ENCODE data around the gene MRPL20.
A peak's percentile ranks its signal among the peaks of the same experiment; 100 is the strongest.
"Not testable (repeated sequence)": the region's sequence is repeated elsewhere in the genome, so short reads cannot be mapped to it uniquely, and the experiment has no call there.

Gene MRPL20

GRCh38 chr1:1427106-1427819 lies 20.2 kb upstream of the MRPL20 start:
- peak in 26 of 58 donors; percentile 24 to 83 (median 62) for DNase-seq

DNA sequence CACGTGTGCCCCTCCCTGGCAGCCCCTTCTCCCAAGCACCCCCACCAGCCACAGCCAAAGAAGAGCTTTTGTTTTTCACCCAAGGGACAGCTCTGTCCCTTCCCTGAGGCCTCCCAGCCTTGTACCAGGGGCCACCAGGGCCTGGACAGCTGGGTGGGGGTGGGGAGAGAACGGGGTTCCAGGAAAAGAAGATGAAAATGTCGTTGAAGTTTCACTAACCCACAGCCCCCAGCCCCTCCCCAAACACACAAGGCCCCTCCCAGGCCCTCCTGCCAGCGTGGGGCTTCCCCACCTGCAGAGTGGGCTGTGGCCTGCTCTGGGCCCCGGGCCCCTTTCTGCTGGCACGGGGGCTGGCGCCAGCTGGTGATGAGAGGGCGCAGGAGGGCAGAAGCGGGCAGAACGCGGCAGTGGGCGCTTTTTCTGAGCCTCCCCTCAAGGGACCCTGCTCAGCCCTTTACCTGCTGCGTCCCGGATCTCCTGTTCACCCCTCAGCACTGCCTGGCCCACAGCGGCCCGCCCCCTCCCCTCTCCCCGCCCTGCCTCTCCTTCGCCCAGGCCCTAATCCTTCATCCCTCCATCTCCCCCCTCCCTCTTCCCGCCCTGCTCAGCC lies 19.5 kb upstream of the MRPL20 start:
- DNase-seq: peak in 38 of 58 donors; percentile 30 to 90 (median 66)

DNA sequence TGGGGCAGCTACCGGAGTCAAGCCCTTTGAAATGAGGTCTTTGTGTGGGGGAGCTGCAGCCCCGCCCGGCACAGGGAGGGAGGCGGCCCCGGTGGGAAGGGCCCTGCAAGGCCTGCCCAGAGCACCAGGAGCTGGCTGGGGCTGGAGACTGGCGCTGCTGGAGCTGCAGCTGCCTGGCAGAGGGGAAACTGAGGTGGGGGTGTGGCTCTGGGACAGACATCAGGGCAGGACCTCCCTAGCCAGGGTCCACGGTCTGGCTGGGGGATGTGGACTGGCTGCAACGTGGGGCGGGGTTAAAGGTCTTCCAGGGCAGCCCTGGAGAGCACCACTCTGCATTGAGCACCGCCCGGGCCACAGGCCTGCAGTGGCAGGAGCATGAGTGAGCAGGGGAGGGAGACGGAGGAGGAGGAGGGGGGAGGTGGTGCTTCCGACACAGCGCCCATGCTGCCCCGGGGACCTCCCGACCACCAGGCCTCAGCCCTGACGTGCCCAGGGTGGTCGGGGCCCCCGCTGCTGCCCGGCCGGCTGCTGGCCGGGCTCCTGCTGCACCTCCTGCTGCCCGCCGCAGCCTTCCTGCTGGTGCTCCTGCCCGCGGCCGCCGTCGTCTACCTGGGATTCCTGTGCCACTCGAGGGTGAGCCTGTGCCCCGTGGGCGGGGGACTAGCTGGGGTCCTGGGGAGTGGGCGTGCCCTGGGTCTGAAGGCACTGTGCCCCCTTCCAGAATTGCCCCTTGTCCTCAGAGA lies 18.8 kb upstream of the MRPL20 start:
- peak in 42 of 58 donors; percentile 19 to 87 (median 67) for DNase-seq

- no peak for DNase-seq
Observed at GRCh38 chr1:1425426-1425752, 18.3 kb upstream of the MRPL20 start.

DNA sequence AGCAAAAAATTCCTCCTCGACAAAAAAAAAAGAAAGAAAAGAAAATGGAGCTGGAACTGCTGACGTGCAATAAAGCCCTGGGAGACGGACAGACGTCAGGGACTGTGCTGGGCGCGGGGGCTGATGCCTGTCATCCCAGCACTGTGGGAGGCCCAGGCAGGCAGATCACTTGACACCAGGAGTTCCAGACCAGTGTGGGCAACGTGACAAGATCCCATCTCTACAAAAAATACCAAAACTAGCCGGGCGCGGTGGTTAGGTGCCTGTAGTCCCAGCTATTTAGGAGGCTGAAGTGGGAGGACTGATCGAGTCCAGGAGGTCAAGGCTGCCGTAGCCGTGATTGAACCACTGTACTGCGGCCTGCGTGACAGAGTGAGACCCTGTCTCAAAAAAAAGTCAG lies 17.6 kb upstream of the MRPL20 start:
- DNase-seq: no peak

- no peak for DNase-seq
Observed at GRCh38 chr1:1423245-1423597, 16.1 kb upstream of the MRPL20 start.

DNA sequence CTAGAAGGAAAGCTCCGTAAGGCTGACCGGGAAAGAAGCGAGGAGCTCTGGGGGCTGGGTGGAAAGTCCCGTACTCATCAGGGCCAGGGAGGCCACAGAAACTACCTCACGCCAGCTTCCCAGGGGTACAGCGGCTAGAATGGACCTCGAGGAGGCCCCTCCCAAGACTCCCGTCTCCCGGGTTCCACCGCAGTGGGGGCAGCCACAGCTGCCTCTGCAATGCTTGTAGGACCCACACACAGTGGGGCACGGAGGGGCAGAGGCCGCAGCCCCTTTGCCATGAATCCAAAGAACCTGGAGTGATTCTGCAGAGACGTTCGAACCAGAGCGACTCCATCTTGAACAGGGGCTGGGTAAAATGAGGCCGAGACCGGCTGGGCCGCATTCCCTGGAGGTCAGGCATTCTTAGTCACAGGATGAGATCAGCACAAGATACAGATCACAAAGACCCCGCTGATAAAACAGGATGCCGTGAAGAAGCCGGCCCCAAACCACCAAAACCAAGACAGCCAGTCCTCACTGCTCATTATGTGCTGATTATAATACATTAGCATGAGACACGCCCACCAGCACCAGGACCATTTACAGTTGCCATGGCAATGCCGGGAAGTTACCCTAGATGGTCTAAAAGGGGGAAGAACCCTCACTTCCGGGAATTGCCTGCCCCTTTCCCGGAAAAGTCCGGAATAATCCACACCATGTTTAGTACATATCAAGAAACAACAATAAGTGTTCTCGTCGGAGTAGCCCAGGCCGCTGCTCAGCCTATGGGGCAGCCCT lies 15.6 kb upstream of the MRPL20 start:
- DNase-seq: peak in 2 of 58 donors; percentile 31 to 65

DNA sequence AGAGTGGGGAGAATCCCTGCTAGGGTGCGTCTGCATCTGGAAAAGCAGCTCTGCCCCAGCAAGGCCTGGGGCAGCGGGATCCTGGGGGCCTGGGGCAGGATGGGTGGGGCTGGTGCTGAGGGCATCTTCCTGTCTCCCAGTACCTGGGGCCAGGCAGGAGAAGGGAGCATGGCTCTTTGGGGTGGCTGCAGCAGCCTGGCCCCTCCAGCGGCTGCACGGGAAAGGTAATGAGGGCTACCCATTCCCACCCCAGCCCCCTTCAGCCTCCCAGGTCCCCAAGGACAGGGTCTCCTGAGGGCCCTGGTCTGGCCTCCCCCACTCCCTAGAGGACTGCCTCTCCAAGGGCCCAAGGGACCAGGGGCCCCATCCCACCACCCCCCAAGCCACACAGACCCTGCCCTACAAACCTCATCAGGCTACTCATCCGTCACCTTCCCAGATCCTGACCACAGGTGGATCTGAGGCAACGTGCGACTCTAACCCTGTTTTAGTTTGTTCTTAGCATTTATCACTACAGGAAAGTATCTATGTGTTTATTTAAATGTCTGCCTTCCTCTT lies 14.9 kb upstream of the MRPL20 start:
- DNase-seq: no peak

DNA sequence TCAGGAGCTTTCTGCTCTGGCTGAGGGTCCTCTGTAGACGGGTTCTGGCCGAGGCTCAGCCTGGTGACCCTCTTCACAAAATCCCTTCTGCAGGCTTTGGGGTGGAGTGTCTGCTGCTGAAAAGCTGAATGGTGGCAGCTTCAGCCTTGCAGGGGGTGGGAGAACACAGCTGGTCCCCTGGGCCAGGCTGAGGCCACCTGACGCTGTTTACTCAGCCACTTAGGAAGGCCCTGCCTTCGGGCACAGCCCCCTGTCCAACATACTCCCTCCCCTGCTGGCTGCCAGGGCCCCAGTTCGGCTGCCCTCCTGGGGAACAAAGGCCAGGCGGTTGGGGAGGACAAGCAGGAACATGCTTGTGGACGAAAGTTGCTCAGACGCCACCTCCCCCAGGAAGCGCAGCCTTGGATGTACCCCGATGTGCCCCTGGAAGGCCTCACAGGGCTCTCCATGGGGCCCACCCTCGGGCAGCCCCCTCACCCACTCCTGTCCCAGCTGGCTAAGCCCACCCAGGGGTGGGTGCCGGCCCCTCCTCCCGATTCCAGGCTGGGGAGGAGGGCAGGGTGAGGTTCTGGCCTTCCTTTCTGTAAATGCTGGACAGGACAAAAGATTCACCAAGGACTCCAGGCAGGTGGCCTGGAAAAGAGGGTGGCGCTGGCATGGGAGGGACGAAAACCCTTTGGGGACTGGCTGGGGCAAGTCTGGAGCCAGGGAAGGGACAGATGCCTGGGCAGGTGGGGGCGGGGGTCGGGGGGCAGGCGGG lies 14.2 kb upstream of the MRPL20 start, which contains the start of gene ANKRD65:
Gene ANKRD65 (minus strand): TSS at position 130 of the 760 bp plus-strand sequence. CDS start 271 bp downstream, outside the sequence.
- peak in 27 of 58 donors; percentile 21 to 72 (median 43) for DNase-seq

DNA sequence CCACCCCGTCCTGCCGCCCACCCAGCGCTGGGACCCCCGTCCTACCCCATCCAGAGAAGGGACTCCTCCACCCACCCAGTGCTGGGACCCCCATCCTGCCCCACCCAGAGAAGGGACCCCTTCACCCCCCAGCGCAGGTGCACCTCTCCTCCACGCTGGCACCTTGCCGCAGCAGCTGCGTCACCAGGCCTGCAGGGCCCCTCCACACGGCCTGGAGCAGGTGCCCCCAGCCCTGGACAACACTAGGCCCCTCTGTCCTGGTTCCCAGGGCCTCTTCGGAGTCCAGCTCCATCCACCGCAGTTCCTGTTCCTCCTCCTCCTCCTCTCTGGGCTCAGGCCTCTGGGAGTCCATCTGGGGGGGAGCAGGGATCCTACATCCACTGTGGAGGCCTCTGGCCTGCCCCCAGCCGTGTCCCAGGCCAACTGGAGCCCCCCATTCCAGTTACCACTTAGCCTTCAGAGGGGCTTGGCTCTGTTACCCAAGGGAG lies 13.6 kb upstream of the MRPL20 start:
- no peak for DNase-seq

DNA sequence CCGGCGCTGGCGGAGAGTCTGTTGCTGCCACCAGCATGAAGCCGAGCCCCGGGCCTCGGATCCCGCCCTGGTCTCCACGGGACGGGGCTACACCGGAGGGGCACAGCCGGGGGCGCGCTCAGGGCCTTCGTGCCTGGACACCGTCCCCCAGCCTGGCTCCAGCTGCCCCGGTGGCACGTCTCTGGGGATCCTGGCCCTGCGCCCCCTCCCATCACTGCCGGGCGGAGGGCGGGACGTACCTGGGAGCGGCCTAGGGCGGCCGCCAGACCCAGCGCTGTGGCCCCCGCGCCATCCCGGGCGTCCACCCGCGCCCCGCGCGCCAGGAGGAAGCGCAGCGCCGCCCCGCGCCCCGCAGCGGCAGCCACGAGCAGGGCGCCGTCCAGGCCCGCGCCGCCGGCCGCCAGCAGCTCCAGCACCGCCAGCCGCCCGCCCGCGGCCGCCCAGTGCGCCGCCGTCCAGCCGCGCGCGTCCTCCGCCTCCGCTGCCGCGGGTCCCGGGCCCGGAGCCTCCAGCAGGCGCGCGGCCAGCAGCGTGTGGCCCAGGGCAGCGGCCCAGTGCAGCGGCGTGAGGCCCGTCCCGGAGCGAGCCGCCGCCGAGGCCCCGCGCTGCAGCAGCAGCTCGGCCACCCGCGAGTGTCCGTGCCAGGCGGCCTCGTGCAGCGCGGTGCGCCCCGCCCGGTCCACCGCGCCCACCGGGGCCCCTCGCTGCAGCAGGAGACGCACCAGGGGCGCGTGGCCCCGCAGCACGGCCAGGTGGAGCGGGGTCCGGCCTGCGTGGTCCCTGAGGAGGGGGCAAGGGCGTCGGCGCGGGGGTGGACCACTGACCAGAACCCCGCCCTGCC lies 12.9 kb upstream of the MRPL20 start:
- DNase-seq: peak in 5 of 58 donors; percentile 29 to 48 (median 32)

GRCh38 chr1:1419363-1419812 lies 12.3 kb upstream of the MRPL20 start:
- DNase-seq: no peak

- DNase-seq: no peak
Observed at GRCh38 chr1:1418464-1419362, 11.6 kb upstream of the MRPL20 start.

DNA sequence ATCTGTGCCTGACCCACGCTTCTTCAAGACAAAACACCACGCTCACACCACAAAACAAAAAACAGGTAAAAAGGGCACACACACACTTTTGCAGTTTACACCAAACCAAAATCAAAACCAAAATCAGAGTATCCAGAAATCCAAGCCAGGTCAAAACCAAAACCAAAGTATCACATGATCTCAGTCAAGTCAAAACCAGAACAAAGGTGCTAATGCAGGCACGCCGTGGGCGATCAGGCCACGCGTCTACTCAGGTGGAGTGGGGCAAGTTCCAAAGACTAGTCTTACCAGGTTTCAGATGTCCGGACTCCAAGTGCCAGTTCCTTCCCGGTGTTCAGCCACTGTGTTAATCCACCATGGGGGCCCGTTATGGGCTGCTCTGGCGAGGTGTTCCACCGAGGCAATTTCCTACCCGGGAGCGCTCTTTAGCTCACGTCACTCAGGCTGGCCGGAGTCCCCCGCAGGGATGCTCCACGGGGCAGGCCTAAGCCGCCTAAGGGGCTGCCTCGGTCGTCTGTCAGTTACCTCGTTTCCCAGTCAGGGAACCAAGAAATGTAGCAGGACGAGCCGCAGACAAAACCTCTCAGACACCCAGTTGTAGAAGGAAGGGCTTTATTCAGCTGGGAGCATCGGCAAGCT lies 10.9 kb upstream of the MRPL20 start:
- DNase-seq: not testable (repeated sequence)

GRCh38 chr1:1417396-1417795 lies 10.3 kb upstream of the MRPL20 start:
- DNase-seq: not testable (repeated sequence)

DNA sequence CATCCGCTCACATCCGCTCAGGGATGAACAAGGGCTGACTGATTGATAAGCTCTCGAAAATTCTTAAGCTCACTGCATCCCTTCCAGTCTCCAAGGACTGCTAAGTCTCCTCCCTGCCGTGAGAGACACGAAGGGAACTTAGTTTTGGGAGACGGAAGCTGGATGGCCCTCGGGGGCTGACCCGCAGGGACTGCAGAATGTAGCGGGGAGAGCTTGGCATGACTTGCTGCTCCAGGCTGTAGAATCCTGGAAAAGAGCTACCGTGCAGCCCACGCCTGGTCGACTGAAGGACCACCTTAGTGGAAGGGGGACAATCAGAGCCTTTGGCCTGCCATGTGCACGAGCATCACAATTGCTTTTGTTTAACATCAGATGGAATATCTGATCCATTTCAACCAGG lies 8.7 kb upstream of the MRPL20 start:
- DNase-seq: no peak

DNA sequence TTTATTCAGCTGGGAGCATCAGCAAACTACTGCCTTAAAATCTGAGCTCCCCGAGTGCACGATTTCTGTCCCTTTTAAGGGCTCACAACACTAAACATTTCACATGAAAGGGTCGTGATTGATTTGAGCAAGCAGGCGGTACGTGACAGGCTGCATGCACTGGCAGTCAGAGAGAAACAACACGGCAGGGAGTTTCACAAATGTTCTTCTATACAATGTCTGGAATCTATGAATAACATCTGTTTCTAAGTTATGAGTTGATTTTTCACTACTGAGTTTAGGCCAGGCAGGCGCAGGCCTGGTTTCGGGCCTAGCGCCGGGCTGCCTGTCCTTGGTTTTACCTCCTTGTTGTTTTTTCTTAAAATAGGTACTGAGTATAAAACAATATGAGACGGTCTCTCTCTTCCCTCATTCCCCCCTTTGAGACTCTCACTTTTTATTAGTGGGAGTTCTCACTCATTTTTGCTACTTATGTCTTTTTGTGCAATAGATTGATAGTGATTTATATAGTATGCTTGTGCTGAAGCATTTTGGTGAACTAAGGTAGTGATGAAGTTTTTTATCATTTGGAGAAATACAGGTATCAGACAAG lies 5.3 kb upstream of the MRPL20 start:
- DNase-seq: not testable (repeated sequence)
